Parathyroid adenoma (tissue), 2 donors: ENCODE results near the gene FAT2.

Source experiments
- H2AFZ ChIP-seq: fragments of 300-600 bp; sonication (generic); one replicate; pipeline ENCODE4 v1.7.0; 2017; ENCODE audit warnings: antibody characterized with exemption, mild to moderate bottlenecking
- H3K27ac ChIP-seq: fragments of 300-600 bp; sonication (generic); one replicate; pipeline ENCODE4 v1.7.0; 2017
- H3K27me3 ChIP-seq: fragments of 300-600 bp; sonication (generic); one replicate; pipeline ENCODE4 v1.7.0; 2017; ENCODE audit warnings: low read length; ENCODE audit not compliant: control insufficient read depth, insufficient read depth
- H3K36me3 ChIP-seq: fragments of 300-600 bp; sonication (generic); one replicate; pipeline ENCODE4 v1.7.0; 2017; ENCODE audit warnings: low read length; ENCODE audit not compliant: control insufficient read depth, insufficient read depth
- H3K4me1 ChIP-seq: fragments of 300-600 bp; sonication (generic); one replicate; pipeline ENCODE4 v1.7.0; 2017; ENCODE audit warnings: control low read depth
- H3K4me2 ChIP-seq: fragments of 300-600 bp; sonication (generic); one replicate; pipeline ENCODE4 v1.7.0; 2017; ENCODE audit warnings: low read length
- H3K4me3 ChIP-seq: fragments of 300-600 bp; sonication (generic); one replicate; pipeline ENCODE4 v1.7.0; 2017; ENCODE audit warnings: low read depth, low read length
- H3K79me2 ChIP-seq: fragments of 300-600 bp; sonication (generic); one replicate; pipeline ENCODE4 v1.7.0; 2017; ENCODE audit warnings: control low read depth
- H3K9ac ChIP-seq: fragments of 300-600 bp; sonication (generic); one replicate; pipeline ENCODE4 v1.7.0; 2017; ENCODE audit warnings: mild to moderate bottlenecking
- H3K9me3 ChIP-seq: fragments of 300-600 bp; sonication (generic); one replicate; pipeline ENCODE4 v1.7.0; 2017; ENCODE audit warnings: low read length; ENCODE audit not compliant: control insufficient read depth
- CTCF ChIP-seq: fragments of 300-600 bp; sonication (generic); IDR thresholded peaks from one replicate; pipeline ENCODE4 v1.7.0; 2017; ENCODE audit warnings: antibody characterized with exemption, mild to moderate bottlenecking
- donor health status: primary hyperparathyroidism.

The FAT2 gene

GRCh38 chr5:151556806-151557205 is 34.3 kb downstream of the FAT2 start:
- Histone ChIP-seq H3K27ac (no peak overlapping the region), H3K79me2 (no peaks in the 10 kb centered on the region), H3K27me3 (no peaks in the 10 kb centered on the region), H3K9me3 (no peaks in the 10 kb centered on the region), H3K4me2 (no peak overlapping the region), H3K4me3 (no peak overlapping the region), H3K36me3 (no peaks in the 10 kb centered on the region), H2AFZ (no peak overlapping the region), H3K4me1 (no peaks in the 10 kb centered on the region), H3K9ac (no peak overlapping the region)
- no peak for TF ChIP-seq CTCF

- Histone ChIP-seq H3K4me1 (no peaks in the 10 kb centered on the region), H3K4me2 (no peak overlapping the region), H3K36me3 (no peaks in the 10 kb centered on the region), H3K79me2 (no peaks in the 10 kb centered on the region), H3K9me3 (no peaks in the 10 kb centered on the region), H2AFZ (no peak overlapping the region), H3K27me3 (no peaks in the 10 kb centered on the region), H3K4me3 (no peak overlapping the region), H3K9ac (no peak overlapping the region), H3K27ac (no peak overlapping the region)
- no peak for TF ChIP-seq CTCF
Measured at GRCh38 chr5:151555760-151556576, 35.2 kb downstream of the FAT2 start.

GRCh38 chr5:151553695-151554094 is 37.4 kb downstream of the FAT2 start:
- H3K4me3 ChIP-seq = no peak overlapping the region
- H3K36me3 ChIP-seq = no peaks in the 10 kb centered on the region
- TF ChIP-seq CTCF = no peak
- no peak overlapping the region for H2AFZ ChIP-seq
- no peak overlapping the region for H3K4me2 ChIP-seq
- no peaks in the 10 kb centered on the region for H3K27me3 ChIP-seq
- no peak overlapping the region for H3K27ac ChIP-seq
- H3K9ac ChIP-seq = no peak overlapping the region
- H3K4me1 ChIP-seq = peaks cover 5% of the 10 kb centered on the region
- H3K9me3 ChIP-seq = no peaks in the 10 kb centered on the region
- no peaks in the 10 kb centered on the region for H3K79me2 ChIP-seq

GRCh38 chr5:151553130-151553670 is 37.9 kb downstream of the FAT2 start:
- Histone ChIP-seq H3K36me3 (no peaks in the 10 kb centered on the region), H2AFZ (no peak overlapping the region), H3K79me2 (no peaks in the 10 kb centered on the region), H3K9ac (no peak overlapping the region), H3K4me3 (no peak overlapping the region), H3K9me3 (no peaks in the 10 kb centered on the region), H3K4me1 (peaks cover 5% of the 10 kb centered on the region), H3K27ac (no peak overlapping the region), H3K27me3 (no peaks in the 10 kb centered on the region), H3K4me2 (no peak overlapping the region)
- TF ChIP-seq CTCF = no peak

GRCh38 chr5:151551985-151552384 is 39.1 kb downstream of the FAT2 start:
- Histone ChIP-seq H3K27me3 (no peaks in the 10 kb centered on the region), H3K4me3 (no peak overlapping the region), H3K9me3 (no peaks in the 10 kb centered on the region), H2AFZ (no peak overlapping the region), H3K27ac (no peak overlapping the region), H3K36me3 (no peaks in the 10 kb centered on the region), H3K4me2 (no peak overlapping the region), H3K9ac (no peak overlapping the region), H3K79me2 (no peaks in the 10 kb centered on the region), H3K4me1 (peaks cover 5% of the 10 kb centered on the region)
- no peak for TF ChIP-seq CTCF
